Measurements from ENCODE around the gene EFCC1.

GRCh38 chr3:129004639-129005295 is 3.7 kb downstream of the EFCC1 start:
- TF ChIP-seq POLR2A (IDR thresholded peaks at IDR 0.05) (no peak), CTCF (IDR thresholded peaks at IDR 0.05) (no peak)
